SIG-M5 (cell line): ENCODE measurements around the gene POLE.

ENCODE experiments used
- DNase-seq: peaks from one replicate; lab custom pipeline; 2025; lab: John Stamatoyannopoulos, UW

Gene POLE

GRCh38 chr12:132577191-132577920 lies 109.8 kb downstream of the POLE start:
- no peak for DNase-seq

GRCh38 chr12:132576701-132577100 lies 110.4 kb downstream of the POLE start:
- DNase-seq: no peak

DNA sequence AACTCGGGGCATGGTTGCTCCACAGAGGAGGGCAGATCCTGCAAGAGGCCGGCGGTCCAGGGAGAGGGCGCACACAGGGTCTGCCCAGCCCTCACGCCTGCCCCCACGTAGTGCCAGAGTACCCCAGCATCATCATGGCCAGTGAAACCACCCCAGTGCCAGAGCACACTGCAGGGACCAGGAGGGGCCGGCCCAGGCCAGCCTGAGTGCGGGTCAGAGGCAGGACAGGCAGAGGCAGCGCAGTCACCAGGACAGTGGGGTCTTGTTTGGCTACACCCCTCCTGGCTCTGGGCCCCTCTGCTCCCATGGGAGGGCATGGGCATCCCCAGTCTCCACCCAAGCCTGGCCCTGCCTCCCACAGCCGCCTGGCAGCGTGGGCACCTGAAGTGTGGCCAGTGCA lies 111.5 kb downstream of the POLE start:
- no peak for DNase-seq

DNA sequence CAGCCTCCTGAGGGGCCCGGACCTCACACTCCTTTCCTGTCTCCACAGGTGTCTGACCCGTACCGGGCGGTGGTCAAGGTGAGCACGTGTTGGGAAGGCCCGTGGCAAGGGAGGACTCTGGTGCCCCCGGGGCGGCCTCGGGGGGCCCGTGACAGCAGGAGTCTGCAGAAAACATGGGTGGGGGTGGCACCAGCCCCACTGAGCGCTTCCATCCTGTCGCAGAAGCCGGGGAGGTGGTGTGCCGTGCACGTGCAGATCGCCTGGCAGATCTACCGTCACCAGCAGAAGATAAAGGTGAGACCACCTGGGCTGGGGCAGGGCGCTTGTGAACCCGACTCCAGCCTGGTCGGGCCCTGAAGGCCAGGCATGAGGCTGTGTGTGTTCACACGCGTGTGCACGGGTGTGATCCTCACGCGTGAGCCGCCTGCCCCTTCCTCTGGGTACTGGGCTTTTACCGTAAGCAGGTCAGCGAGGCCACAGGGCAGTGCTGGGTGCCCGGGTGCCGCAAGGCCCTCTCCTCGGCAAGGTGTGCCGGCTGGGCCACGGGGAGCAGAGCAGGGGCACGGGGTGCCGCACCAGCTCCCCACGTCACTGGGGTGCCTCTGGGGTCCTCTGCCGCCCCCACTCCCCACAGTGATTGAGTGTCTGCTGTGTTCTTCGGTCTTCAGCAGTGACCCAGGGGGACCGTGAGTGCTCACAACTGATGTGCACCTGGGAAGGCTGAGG lies 112.7 kb downstream of the POLE start:
- DNase-seq: no peak
